HG02798 (cell line): Measurements from ENCODE around the gene ELMOD1.

Experiments
- ATAC-seq: cut with Tn5 transposase; IDR thresholded peaks from one replicate; pipeline ENCODE4 v1.9.1; 2021; ENCODE audit warnings: mild to moderate bottlenecking; ENCODE audit not compliant: unreplicated experiment, poor library complexity

The ELMOD1 gene

DNA sequence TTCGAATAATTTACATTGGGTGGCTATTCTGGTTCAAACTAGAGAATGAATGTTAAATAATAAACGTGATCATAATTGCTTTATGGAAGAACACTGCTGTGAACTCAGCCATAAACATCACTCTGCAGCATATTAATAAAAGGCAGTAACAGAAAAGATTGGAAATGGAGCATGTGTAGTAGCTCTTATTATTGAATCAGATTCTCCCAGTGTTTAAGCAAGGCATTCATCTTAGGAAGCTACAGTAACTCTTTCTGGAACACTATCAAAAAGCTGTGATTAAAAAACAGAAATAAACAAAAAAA, 34.7 kb downstream of the ELMOD1 start:
- no peak for ATAC-seq

- ATAC-seq, result no peak
Measured at GRCh38 chr11:107631043-107631442, 40.1 kb downstream of the ELMOD1 start.

GRCh38 chr11:107631931-107632330, 41.0 kb downstream of the ELMOD1 start:
- ATAC-seq, result no peak

GRCh38 chr11:107646783-107647182, 55.8 kb downstream of the ELMOD1 start:
- ATAC-seq, result no peak

GRCh38 chr11:107648242-107648641, 57.3 kb downstream of the ELMOD1 start:
- no peak for ATAC-seq

GRCh38 chr11:107651672-107652071, 60.7 kb downstream of the ELMOD1 start:
- no peak for ATAC-seq

- no peak for ATAC-seq
Measured at GRCh38 chr11:107653076-107653475, 62.1 kb downstream of the ELMOD1 start.

- ATAC-seq, result no peak
Measured at GRCh38 chr11:107655602-107656001, 64.7 kb downstream of the ELMOD1 start.

GRCh38 chr11:107659310-107659709, 68.4 kb downstream of the ELMOD1 start:
- ATAC-seq, result no peak

- no peak for ATAC-seq
Measured at GRCh38 chr11:107660066-107660465, 69.1 kb downstream of the ELMOD1 start.

- no peak for ATAC-seq
Measured at GRCh38 chr11:107661656-107662055, 70.7 kb downstream of the ELMOD1 start.

GRCh38 chr11:107665018-107665417, 74.1 kb downstream of the ELMOD1 start:
- no peak for ATAC-seq

GRCh38 chr11:107666911-107667613, 76.1 kb downstream of the ELMOD1 start:
- ATAC-seq, result no peak

GRCh38 chr11:107669191-107669740, 78.3 kb downstream of the ELMOD1 start:
- ATAC-seq, result no peak

- no peak for ATAC-seq
Measured at GRCh38 chr11:107669893-107670601, 79.1 kb downstream of the ELMOD1 start.

DNA sequence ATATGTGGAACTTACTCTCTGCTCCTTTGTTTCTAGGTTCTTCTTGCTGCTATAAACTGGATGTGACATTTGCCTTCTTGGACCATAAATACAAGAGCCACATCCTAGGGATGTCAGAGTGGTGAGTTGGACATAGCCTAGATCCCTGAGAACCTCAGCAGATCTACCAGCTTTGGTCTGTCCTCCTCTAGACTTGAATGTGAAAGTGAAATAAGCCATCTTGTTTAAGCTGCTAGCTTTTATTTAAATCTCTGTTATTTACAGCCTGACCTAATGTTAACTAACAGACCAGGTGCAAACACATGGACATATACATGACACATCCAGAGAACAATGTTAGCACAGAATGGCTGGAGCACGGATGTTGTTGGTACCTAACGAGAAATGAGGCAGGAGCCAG, 85.0 kb downstream of the ELMOD1 start:
- peak; percentile 75 for ATAC-seq

- peak; percentile 43 for ATAC-seq
Measured at GRCh38 chr11:107676336-107677057, 85.5 kb downstream of the ELMOD1 start.

- ATAC-seq, result no peak
Measured at GRCh38 chr11:107677924-107678631, 87.1 kb downstream of the ELMOD1 start.

GRCh38 chr11:107678632-107678971, 87.7 kb downstream of the ELMOD1 start:
- no peak for ATAC-seq

DNA sequence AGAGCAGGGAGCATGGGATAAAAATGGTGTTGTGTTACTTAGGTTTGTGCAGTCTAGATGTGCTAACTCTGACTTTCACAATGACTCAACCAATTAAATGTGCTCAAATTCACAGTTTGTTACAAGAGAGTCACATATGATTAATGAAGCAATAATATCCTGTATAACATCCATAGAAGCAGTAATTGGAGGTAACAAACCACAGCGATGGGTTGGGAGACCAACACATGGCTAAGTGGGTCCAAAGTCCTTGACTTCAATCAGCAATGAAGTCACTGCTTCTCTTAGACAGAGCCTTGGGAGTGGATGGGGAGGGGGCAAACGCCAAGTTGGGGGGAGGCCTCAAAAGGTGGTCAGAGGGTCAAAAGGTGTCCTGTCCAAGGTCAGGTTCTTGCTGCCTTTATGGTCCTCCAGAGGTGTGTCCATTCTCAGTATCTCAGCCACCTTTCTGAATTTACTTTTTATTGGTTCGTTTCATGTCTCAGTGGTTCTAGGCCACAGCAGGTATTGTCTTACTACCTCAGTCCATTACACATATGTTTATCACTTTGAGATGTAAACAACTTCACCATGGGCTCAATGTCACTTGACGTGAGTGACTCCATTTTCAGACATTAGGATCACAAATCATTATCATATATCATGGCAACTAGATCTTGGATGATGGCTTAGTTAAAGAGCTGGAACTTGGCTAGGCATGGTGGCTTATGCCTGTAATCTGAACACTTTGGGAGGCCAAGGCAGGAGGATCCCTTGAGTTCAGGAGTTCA, 88.5 kb downstream of the ELMOD1 start:
- no peak for ATAC-seq
